Kidney (tissue), 14 donors: ENCODE measurements around the gene AATK. TPM values are rescaled to one million over a fixed set of nuclear protein-coding genes. Genes with fewer than 3 reads are reported as not detected.

Experiments used
- DNase-seq, 5 donors: peaks; one replicate each; pipeline ENCODE4 v3.0.0-alpha.2; 2013 to 2020
- FAIRE-seq: peaks from 2 replicates; lab custom pipeline; 2012; peaks lifted over from hg19 to GRCh38; lab: Jason Lieb, UNC
- H3K27ac ChIP-seq, 2 donors: one replicate each; pipeline ENCODE4 v1.7.0; 2013; ENCODE audit warnings: low read depth in 2 of 2, low read length in 2 of 2, inconsistent platforms in 1 of 2
- H3K27me3 ChIP-seq: one replicate; pipeline ENCODE4 v1.7.1; 2013; ENCODE audit warnings: low read length, inconsistent platforms; ENCODE audit not compliant: control insufficient read depth, insufficient read depth
- H3K36me3 ChIP-seq, 3 donors: one replicate each; pipeline versions ENCODE4 v1.7.0 to v1.7.1; 2013; ENCODE audit warnings: low read length in 3 of 3, control low read depth in 1 of 3, inconsistent platforms in 1 of 3; ENCODE audit not compliant: insufficient read depth in 3 of 3, control insufficient read depth in 2 of 3
- H3K4me1 ChIP-seq, 3 donors: one replicate each; pipeline versions ENCODE4 v1.7.0 to v1.7.1; 2013; ENCODE audit warnings: low read length in 3 of 3, inconsistent platforms in 1 of 3, low read depth in 1 of 3; ENCODE audit not compliant: control insufficient read depth in 2 of 3, insufficient read depth in 2 of 3
- H3K4me3 ChIP-seq, 3 donors: one replicate each; pipeline versions ENCODE4 v1.7.0 to v1.8.1; 2013; ENCODE audit warnings: low read length in 3 of 3, control low read depth in 1 of 3, inconsistent platforms in 1 of 3
- H3K9ac ChIP-seq, 3 donors: one replicate each; pipeline versions ENCODE4 v1.7.0 to v1.7.1; 2013; ENCODE audit warnings: low read length in 3 of 3, control low read depth in 1 of 3, inconsistent platforms in 1 of 3
- H3K9me3 ChIP-seq, 3 donors: one replicate each; pipeline versions ENCODE4 v1.7.0 to v1.7.1; 2013; ENCODE audit warnings: low read length in 3 of 3, control low read depth in 1 of 3, inconsistent platforms in 1 of 3; ENCODE audit not compliant: control insufficient read depth in 2 of 3, insufficient read depth in 1 of 3
- intact Hi-C: fragments of 100-400 bp; cut with DNase I; formaldehyde crosslinking; loops from one replicate; pipeline ENCODE4 v1.11.1; 2022
- polyA plus RNA-seq: library from polyadenylated mRNA; stranded (reverse); fragments of 350-450 nt; fragmentation: Illumina TruSeq; extraction: RNeasy Lipid Tissue Mini Kit (QIAGEN cat#74804); gene quantifications from one replicate; pipeline ENCODE4 v1.2.3, GENCODE V29; 2014; ENCODE audit warnings: low read depth, low replicate concordance; ENCODE audit not compliant: insufficient read depth
- total RNA-seq: library from RNA; stranded (reverse); fragmentation: NEBNext Ultra II Directional; extraction: Animal tissue kit (Norgen Biotek cat#: 25700); gene quantifications from one replicate; pipeline ENCODE4 v1.2.1, GENCODE V29; 2021
- TF ChIP-seq, protein P1 (sequence below): IDR thresholded peaks from 3 replicates; pipeline ENCODE4 v1.5.1; 2012; ENCODE audit warnings: mild to moderate bottlenecking, moderate library complexity, borderline replicate concordance; ENCODE audit not compliant: insufficient read depth; ENCODE audit errors: extremely low read depth
- donor health status: control.
- donor health status: control.
- donor health status: control.
- donor health status: control.
- donor health status: control.
- donor health status: DM: yes; HTN: yes; CAD: no.
- donor health status: Normal renal cell carcinoma (clear cell type).

AATK gene
- total and polyA plus RNA-seq, 2 donors from 2014 or later = 0.65 to 4.2 TPM

DNA sequence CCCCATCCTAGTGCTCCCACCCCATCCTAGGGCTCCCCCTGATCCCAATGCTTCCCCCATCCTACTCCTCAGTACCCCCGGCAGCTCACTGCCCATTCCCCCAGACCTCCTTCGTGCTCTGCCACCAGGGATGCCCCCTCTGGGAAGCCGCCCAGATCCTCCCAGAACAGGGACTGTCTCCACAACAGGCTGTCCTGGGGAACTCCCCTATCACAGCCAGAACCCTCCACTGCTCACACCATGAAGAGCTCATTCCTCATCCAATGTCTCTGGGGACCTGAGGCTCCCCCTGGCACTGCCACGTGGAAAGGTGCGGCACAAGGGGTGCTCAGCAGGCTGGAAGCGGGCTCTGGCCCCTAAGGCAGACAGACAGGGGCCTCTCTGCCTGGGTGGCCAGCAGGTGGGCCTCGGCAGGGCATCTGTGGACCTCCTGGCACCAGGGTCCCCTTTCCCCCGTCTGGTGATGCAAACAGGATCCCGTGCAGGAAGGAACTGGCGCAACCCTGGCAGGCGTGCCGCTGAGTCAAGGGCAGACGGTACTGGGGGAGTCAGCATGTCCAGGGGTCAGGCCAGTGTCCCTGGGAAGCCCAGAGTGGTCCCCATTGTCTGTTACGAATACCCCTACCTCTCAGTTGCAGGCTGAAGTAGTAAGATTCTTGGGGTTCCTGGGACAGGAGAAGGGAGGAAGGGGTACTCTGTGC is 15.5 kb downstream of the AATK start:
- intact Hi-C loops = no loop called here
- DNase-seq (no peak), FAIRE-seq (no peak)
- H3K9me3 ChIP-seq = no peaks in the 10 kb centered on the region
- H3K36me3 ChIP-seq = no peaks in the 10 kb centered on the region
- H3K27me3 ChIP-seq = no peaks in the 10 kb centered on the region
- TF ChIP-seq, protein P1, sequence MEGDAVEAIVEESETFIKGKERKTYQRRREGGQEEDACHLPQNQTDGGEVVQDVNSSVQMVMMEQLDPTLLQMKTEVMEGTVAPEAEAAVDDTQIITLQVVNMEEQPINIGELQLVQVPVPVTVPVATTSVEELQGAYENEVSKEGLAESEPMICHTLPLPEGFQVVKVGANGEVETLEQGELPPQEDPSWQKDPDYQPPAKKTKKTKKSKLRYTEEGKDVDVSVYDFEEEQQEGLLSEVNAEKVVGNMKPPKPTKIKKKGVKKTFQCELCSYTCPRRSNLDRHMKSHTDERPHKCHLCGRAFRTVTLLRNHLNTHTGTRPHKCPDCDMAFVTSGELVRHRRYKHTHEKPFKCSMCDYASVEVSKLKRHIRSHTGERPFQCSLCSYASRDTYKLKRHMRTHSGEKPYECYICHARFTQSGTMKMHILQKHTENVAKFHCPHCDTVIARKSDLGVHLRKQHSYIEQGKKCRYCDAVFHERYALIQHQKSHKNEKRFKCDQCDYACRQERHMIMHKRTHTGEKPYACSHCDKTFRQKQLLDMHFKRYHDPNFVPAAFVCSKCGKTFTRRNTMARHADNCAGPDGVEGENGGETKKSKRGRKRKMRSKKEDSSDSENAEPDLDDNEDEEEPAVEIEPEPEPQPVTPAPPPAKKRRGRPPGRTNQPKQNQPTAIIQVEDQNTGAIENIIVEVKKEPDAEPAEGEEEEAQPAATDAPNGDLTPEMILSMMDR = no peak
- H3K27ac ChIP-seq = no peak overlapping the region
- H3K9ac ChIP-seq = no peak overlapping the region
- H3K4me1 ChIP-seq = no peaks in the 10 kb centered on the region
- no peak overlapping the region for H3K4me3 ChIP-seq

DNA sequence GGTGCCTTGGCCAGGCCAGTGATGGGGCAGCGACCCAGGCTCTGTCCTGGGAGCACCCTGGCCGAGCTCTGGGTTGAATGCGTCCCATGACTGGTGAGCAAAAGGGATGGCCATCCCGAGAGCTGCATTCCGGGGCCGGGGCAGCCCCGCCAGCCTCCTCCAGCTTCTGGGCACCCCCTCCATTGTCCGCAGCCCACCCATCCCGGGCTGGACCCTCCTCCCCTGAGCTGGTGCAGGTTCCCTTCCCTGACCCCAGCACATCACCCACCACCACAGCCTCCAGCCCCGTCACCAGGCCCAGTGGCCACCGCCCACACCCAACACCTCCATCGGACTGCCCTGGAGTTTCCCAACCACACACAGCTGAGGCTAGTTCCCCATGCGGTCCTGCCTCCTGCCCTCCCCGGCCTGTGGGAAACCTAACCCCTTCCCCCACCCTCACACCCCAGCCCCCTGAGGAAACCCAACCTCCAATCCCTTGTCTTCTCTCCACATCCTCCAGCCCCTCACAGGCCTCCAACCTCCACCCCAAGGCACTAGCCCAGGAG is 17.0 kb downstream of the AATK start:
- intact Hi-C loops = no loop called here
- H3K27ac ChIP-seq = no peak overlapping the region
- TF ChIP-seq, protein P1 = no peak
- no peaks in the 10 kb centered on the region for H3K27me3 ChIP-seq
- H3K9ac ChIP-seq = no peak overlapping the region
- H3K4me1 ChIP-seq = no peaks in the 10 kb centered on the region
- DNase-seq = no peak
- no peak for FAIRE-seq
- H3K36me3 ChIP-seq = no peaks in the 10 kb centered on the region
- no peaks in the 10 kb centered on the region for H3K9me3 ChIP-seq
- H3K4me3 ChIP-seq = no peak overlapping the region

DNA sequence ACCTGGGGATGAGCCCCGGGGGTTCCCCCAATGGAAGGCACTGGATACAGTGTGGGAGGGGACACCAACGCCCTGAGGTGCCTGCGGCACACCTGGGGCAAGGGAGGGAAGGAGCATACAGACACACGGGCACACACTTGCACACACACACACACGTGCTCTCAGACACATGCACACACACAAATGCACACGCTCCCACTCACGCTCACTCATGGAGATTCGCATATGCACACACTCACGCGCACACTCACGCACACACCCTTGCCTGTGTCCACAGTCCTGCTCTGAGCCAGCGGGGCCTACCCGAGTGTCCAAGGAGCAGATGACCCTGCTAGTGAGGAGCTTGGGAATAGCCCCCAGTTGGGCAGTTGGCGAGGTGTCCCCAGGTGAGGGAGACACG is 17.4 kb downstream of the AATK start:
- Histone ChIP-seq H3K4me3 (no peak overlapping the region), H3K4me1 (no peaks in the 10 kb centered on the region), H3K27ac (no peak overlapping the region), H3K27me3 (no peaks in the 10 kb centered on the region), H3K36me3 (no peaks in the 10 kb centered on the region), H3K9ac (no peak overlapping the region), H3K9me3 (no peaks in the 10 kb centered on the region)
- intact Hi-C loops = no loop called here
- TF ChIP-seq, protein P1 = no peak
- no peak for FAIRE-seq
- no peak for DNase-seq
